Right lobe of liver (tissue), 4 donors: ENCODE measurements around the gene SRCIN1.

ENCODE experiments used
- POLR2A ChIP-seq: fragments of 450-650 bp; IDR thresholded peaks from one replicate; pipeline ENCODE4 v1.6.1; 2017; ENCODE audit warnings: antibody characterized with exemption, mild to moderate bottlenecking
- TF ChIP-seq, protein P1 (sequence below), 4 donors: fragments of 200-600 bp in 3 of 4; fragments of 450-650 bp in 1 of 4; IDR thresholded peaks; one replicate each; pipeline versions ENCODE4 v1.5.1 to v1.8.0; 2016 to 2022; ENCODE audit warnings: antibody characterized with exemption in 4 of 4, mild to moderate bottlenecking in 2 of 4
- donor health status: DM: no; HTN: no; CAD: no.
- donor health status: DM: no; HTN: no; CAD: no.
- donor health status: DM: no; HTN: yes; CAD: no.

GRCh38 chr17:38577244-38577643 lies 28.5 kb downstream of the SRCIN1 start:
- TF ChIP-seq, protein P1, sequence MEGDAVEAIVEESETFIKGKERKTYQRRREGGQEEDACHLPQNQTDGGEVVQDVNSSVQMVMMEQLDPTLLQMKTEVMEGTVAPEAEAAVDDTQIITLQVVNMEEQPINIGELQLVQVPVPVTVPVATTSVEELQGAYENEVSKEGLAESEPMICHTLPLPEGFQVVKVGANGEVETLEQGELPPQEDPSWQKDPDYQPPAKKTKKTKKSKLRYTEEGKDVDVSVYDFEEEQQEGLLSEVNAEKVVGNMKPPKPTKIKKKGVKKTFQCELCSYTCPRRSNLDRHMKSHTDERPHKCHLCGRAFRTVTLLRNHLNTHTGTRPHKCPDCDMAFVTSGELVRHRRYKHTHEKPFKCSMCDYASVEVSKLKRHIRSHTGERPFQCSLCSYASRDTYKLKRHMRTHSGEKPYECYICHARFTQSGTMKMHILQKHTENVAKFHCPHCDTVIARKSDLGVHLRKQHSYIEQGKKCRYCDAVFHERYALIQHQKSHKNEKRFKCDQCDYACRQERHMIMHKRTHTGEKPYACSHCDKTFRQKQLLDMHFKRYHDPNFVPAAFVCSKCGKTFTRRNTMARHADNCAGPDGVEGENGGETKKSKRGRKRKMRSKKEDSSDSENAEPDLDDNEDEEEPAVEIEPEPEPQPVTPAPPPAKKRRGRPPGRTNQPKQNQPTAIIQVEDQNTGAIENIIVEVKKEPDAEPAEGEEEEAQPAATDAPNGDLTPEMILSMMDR (IDR thresholded peaks at IDR 0.05) = no peak
- TF ChIP-seq POLR2A = no peak
